SK-N-SH (cell line): ENCODE data around the gene YWHAH. TPM values are rescaled to one million over a fixed set of nuclear protein-coding genes. Genes with fewer than 3 reads are reported as not detected.

ENCODE experiments used
- CTCF ChIA-PET: fragments of 300-600, 350-600 bp; formaldehyde crosslinking; extraction: SDS; loops from one replicate; lab custom pipeline; 2021; lab: Yijun Ruan, JAX
- POLR2A ChIA-PET: fragments of 350-600 bp; sonication (Branson Sonifier 250); formaldehyde crosslinking; extraction: SDS; loops from one replicate; lab custom pipeline; 2020; ENCODE audit warnings: antibody characterized with exemption, inconsistent platforms; lab: Yijun Ruan, JAX
- DNase-seq: peaks from one replicate; pipeline ENCODE4 v3.0.0; 2012
- H2AFZ ChIP-seq: fragments of 200-600 bp; sonication (generic); 2 replicates; pipeline ENCODE4 v1.8.1; 2016; ENCODE audit warnings: antibody characterized with exemption, mild to moderate bottlenecking, low read depth
- H3F3A ChIP-seq: fragments of 200-600 bp; sonication (generic); replicated peaks from 2 replicates; pipeline ENCODE3; 2016; ENCODE audit warnings: antibody characterized with exemption, mild to moderate bottlenecking; ENCODE audit not compliant: insufficient read depth
- H3K27ac ChIP-seq, 2 experiments: fragments of 200-500 bp in 1 of 2; fragments of 200-600 bp in 1 of 2; sonication (Bioruptor generic) in 1 of 2; sonication (generic), shearing (Covaris generic) in 1 of 2; 2 replicates each; pipeline versions ENCODE4 v1.5.1 to v1.6.1; 2014 to 2016; ENCODE audit warnings: low read depth in 2 of 2, inconsistent platforms in 1 of 2, low read length in 1 of 2, mild to moderate bottlenecking in 1 of 2, mixed read lengths in 1 of 2
- H3K27me3 ChIP-seq: fragments of 200-600 bp; sonication (generic), shearing (Covaris generic); 2 replicates; pipeline ENCODE4 v1.6.1; 2016; ENCODE audit warnings: mixed run types; ENCODE audit not compliant: insufficient read depth
- H3K36me3 ChIP-seq, 2 experiments: fragments of 200-500 bp in 1 of 2; fragments of 200-600 bp in 1 of 2; sonication (Bioruptor generic) in 1 of 2; sonication (generic) in 1 of 2; replicated peaks in 1 of 2; 2 replicates each; pipeline versions ENCODE3 to v1.5.1; 2014 to 2016; ENCODE audit warnings: low read length in 1 of 2, mild to moderate bottlenecking in 1 of 2; ENCODE audit not compliant: insufficient read depth in 2 of 2, control insufficient read depth in 1 of 2
- H3K4me1 ChIP-seq, 2 experiments: fragments of 200-500 bp in 1 of 2; fragments of 200-600 bp in 1 of 2; sonication (Bioruptor generic) in 1 of 2; sonication (generic), shearing (Covaris generic) in 1 of 2; 2 replicates each; pipeline versions ENCODE4 v1.5.1 to v1.6.1; 2014 to 2016; ENCODE audit warnings: low read depth in 1 of 2, low read length in 1 of 2, mixed run types in 1 of 2; ENCODE audit not compliant: insufficient read depth in 2 of 2, control insufficient read depth in 1 of 2
- H3K4me2 ChIP-seq: fragments of 200-600 bp; sonication (generic), shearing (Covaris generic); 2 replicates; pipeline ENCODE4 v1.6.1; 2017; ENCODE audit warnings: mixed run types
- H3K4me3 ChIP-seq, 2 experiments: fragments of 200-500 bp in 1 of 2; fragments of 200-600 bp in 1 of 2; sonication (Bioruptor generic) in 1 of 2; sonication (generic), shearing (Covaris generic) in 1 of 2; 2 replicates each; pipeline versions ENCODE4 v1.5.1 to v1.8.1; 2014 to 2016; ENCODE audit warnings: low read depth in 2 of 2, inconsistent platforms in 1 of 2, low read length in 1 of 2, mild to moderate bottlenecking in 1 of 2, mixed read lengths in 1 of 2, moderate library complexity in 1 of 2
- H3K79me2 ChIP-seq: fragments of 200-600 bp; sonication (generic); 2 replicates; pipeline ENCODE4 v1.8.1; 2017; ENCODE audit warnings: mild to moderate bottlenecking; ENCODE audit not compliant: insufficient read depth
- H3K9ac ChIP-seq: fragments of 200-600 bp; sonication (generic); 2 replicates; pipeline ENCODE4 v1.6.1; 2017; ENCODE audit warnings: mixed run types
- H3K9me2 ChIP-seq: fragments of 200-600 bp; sonication (generic); 2 replicates; pipeline ENCODE4 v1.6.1; 2017; ENCODE audit warnings: mixed run types
- H3K9me3 ChIP-seq: fragments of 200-600 bp; sonication (generic); 2 replicates; pipeline ENCODE4 v1.6.1; 2017; ENCODE audit warnings: mixed run types, mild to moderate bottlenecking, moderate library complexity
- H4K20me1 ChIP-seq: fragments of 200-600 bp; sonication (generic); 2 replicates; pipeline ENCODE4 v1.6.1; 2017; ENCODE audit warnings: mild to moderate bottlenecking, mixed run types; ENCODE audit not compliant: insufficient read depth
- CTCF ChIP-seq: fragments of 200-600 bp; sonication (generic); IDR thresholded peaks from 2 replicates; pipeline ENCODE4 v1.6.1; 2017; ENCODE audit warnings: antibody characterized with exemption, mild to moderate bottlenecking, moderate library complexity
- EP300 ChIP-seq, 2 experiments: IDR thresholded peaks; 2 replicates each; pipeline versions ENCODE4 v1.4.0 to v1.6.1; 2012; ENCODE audit warnings: borderline replicate concordance in 1 of 2, low read depth in 1 of 2, low read length in 1 of 2
- EZH2phosphoT487 ChIP-seq: fragments of 200-600 bp; sonication (generic); IDR thresholded peaks from 2 replicates; pipeline ENCODE4 v1.6.1; 2017; ENCODE audit warnings: low read depth, mixed run types, mild to moderate bottlenecking, antibody characterized with exemption, moderate library complexity, borderline replicate concordance
- FOSL2 ChIP-seq: IDR thresholded peaks from 2 replicates; pipeline ENCODE4 v1.4.0; 2012; ENCODE audit warnings: low read depth, mild to moderate bottlenecking, moderate library complexity, borderline replicate concordance
- GATA2 ChIP-seq: sonication (generic); formaldehyde crosslinking; IDR thresholded peaks from 2 replicates; pipeline ENCODE4 v1.5.0; 2020; ENCODE audit warnings: mild to moderate bottlenecking, missing genetic modification reagents
- MAX ChIP-seq: IDR thresholded peaks from 2 replicates; pipeline ENCODE4 v1.4.0; 2012; ENCODE audit warnings: low read depth
- PBX3 ChIP-seq: IDR thresholded peaks from 2 replicates; pipeline ENCODE4; 2012
- RCOR1 ChIP-seq: fragments of 150-350 bp; IDR thresholded peaks from 2 replicates; pipeline ENCODE4 v1.6.1; 2017; ENCODE audit warnings: antibody characterized with exemption, low read length
- RXRA ChIP-seq: IDR thresholded peaks from 2 replicates; pipeline ENCODE4 v1.4.0; 2012; ENCODE audit warnings: low read depth, mild to moderate bottlenecking, borderline replicate concordance
- USF1 ChIP-seq: IDR thresholded peaks from 2 replicates; pipeline ENCODE4 v1.4.0; 2012; ENCODE audit warnings: low read depth, borderline replicate concordance
- ZBTB33 ChIP-seq: IDR thresholded peaks from 2 replicates; pipeline ENCODE4 v1.4.0; 2012; ENCODE audit warnings: low read depth, borderline replicate concordance
- WGBS: methylation state at CpG from one replicate; pipeline ENCODE4 v1.1.6; 2017; ENCODE audit warnings: low lambda C conversion rate; 5-methylcytosine and 5-hydroxymethylcytosine counted together
- polyA plus RNA-seq, 3 experiments: library from polyadenylated mRNA; depleted of rRNA; stranded (reverse); fragments of >200 nt; gene quantifications; 2 replicates each; pipeline ENCODE4 v1.2.3, GENCODE V29; 2012

Gene YWHAH
- polyA plus RNA-seq, 1 of the 3 experiments (the other 2 are of a cell fraction), result 102 TPM

- CTCF ChIA-PET, result interaction anchor here (1.6 to 2.9 kb wide), 4 partner anchors 10 to 85 kb away, joined by 4 to 10 read pairs (median 5); no protein-coding TSS in a partner anchor
- no peak overlapping the region for H3K9ac ChIP-seq
Observed at GRCh38 chr22:31957970-31958594, 13.7 kb downstream of the YWHAH start.

More at GRCh38 chr22:31957970-31958594, 13.7 kb downstream of the YWHAH start:
- no peaks in the 10 kb centered on the region for H3K9me3 ChIP-seq
- H2AFZ ChIP-seq, result no peak overlapping the region
- H3K4me2 ChIP-seq, result no peak overlapping the region
- no peaks in the 10 kb centered on the region for H3K27me3 ChIP-seq
- no peak for DNase-seq
- H3K9me2 ChIP-seq, result no peaks in the 10 kb centered on the region
- POLR2A ChIA-PET, result interaction anchor here (1.1 to 1.3 kb wide), 2 partner anchors 10 to 13 kb away, joined by 3 to 4 read pairs; no protein-coding TSS in a partner anchor
- no peak overlapping the region for H3K27ac ChIP-seq
- peaks cover 0 to 6% of the 10 kb centered on the region in 2 experiments; a peak in 2 of 4 replicates for H3K4me1 ChIP-seq
- H3F3A ChIP-seq, result peaks cover 20% of the 10 kb centered on the region
- 89% methylated on average over 9 of the region's 9 CpGs for WGBS
- H3K79me2 ChIP-seq, result peaks cover 55% of the 10 kb centered on the region
- H3K36me3 ChIP-seq, result peaks cover 32 to 48% of the 10 kb centered on the region in 2 experiments
- TF ChIP-seq FOSL2 (no peak), EZH2phosphoT487 (no peak), PBX3 (no peak), GATA2 (CRISPR knock-in tag) (no peak), ZBTB33 (no peak), CTCF (no peak), EP300 (IDR thresholded peaks at IDR 0.05; ENCODE audit: borderline replicate concordance in 1 of 2, low read depth in 1 of 2, low read length in 1 of 2) (no peak), USF1 (no peak), RCOR1 (no peak), MAX (no peak), RXRA (no peak)
- H3K4me3 ChIP-seq, result no peak overlapping the region
- peaks cover 57% of the 10 kb centered on the region for H4K20me1 ChIP-seq
